ENCODE results near the gene ODAD2. TPM values are rescaled to one million over a fixed set of nuclear protein-coding genes. Genes with fewer than 3 reads are reported as not detected.
"Not testable (repeated sequence)": the region's sequence is repeated elsewhere in the genome, so short reads cannot be mapped to it uniquely, and the experiment has no call there.

ODAD2 gene
- total RNA-seq, 1 experiment from 2014 or later: 20.4 TPM

- RAD21 ChIA-PET (ENCODE audit: low non-redundant PET in 1 of 2, low total read pairs in 2 of 2, uncharacterized antibody in 2 of 2, unreplicated experiment in 2 of 2): no interaction called here
- ATAC-seq (no peak), DNase-seq (ENCODE audit: low read depth, low spot score) (no peak)
- H3K27ac ChIP-seq (ENCODE audit: low read depth, low read length): no peak overlapping the region
- no peaks in the 10 kb centered on the region for H3K9me2 ChIP-seq (ENCODE audit: insufficient read depth)
- no peaks in the 10 kb centered on the region for H3K79me2 ChIP-seq (ENCODE audit: insufficient read depth, low read length)
- H4K20me1 ChIP-seq (ENCODE audit: insufficient read depth): no peaks in the 10 kb centered on the region
- CTCF ChIA-PET: no interaction called here
- no TSS peak for BruUV-seq (replicated peaks)
- no peak overlapping the region for H2AFZ ChIP-seq (ENCODE audit: low read depth, low read length, poor library complexity, severe bottlenecking)
- TF ChIP-seq ZNF274 (IDR thresholded peaks at IDR 0.05; ENCODE audit: low read depth, low read length) (no peak), FOSL1 (IDR thresholded peaks at IDR 0.05; ENCODE audit: low read depth) (no peak), ZBTB33 (IDR thresholded peaks at IDR 0.05; ENCODE audit: extremely low read depth, insufficient replicate concordance, low read length) (no peak), SP1 (IDR thresholded peaks at IDR 0.05; ENCODE audit: low read depth) (no peak), ELF1 (IDR thresholded peaks at IDR 0.05; ENCODE audit: borderline replicate concordance, low read depth) (no peak), SIN3A (IDR thresholded peaks at IDR 0.05; ENCODE audit: low read depth) (no peak), REST (IDR thresholded peaks at IDR 0.05; ENCODE audit: low read depth) (no peak), EZH2phosphoT487 (IDR thresholded peaks at IDR 0.05; ENCODE audit: borderline replicate concordance) (no peak), SRF (IDR thresholded peaks at IDR 0.05; ENCODE audit: low read depth) (no peak), CTCF (IDR thresholded peaks at IDR 0.05 in 2 of 3, conservative IDR thresholded peaks at IDR 0.05 in 1 of 3; ENCODE audit: borderline replicate concordance in 1 of 3, insufficient read depth in 1 of 3, low read depth in 2 of 3, low read length in 2 of 3) (no peak), POLR2AphosphoS5 (IDR thresholded peaks at IDR 0.05; ENCODE audit: low read depth, low read length) (no peak), EZH2 (IDR thresholded peaks at IDR 0.05) (no peak), YY1 (IDR thresholded peaks at IDR 0.05; ENCODE audit: extremely low read depth, insufficient replicate concordance, low read depth, low read length) (no peak), RAD21 (IDR thresholded peaks at IDR 0.05; ENCODE audit: low read depth) (no peak)
- H3K9me3 ChIP-seq (ENCODE audit: control insufficient read depth in 1 of 2, insufficient read depth in 1 of 2, low read depth in 1 of 2, low read length in 2 of 2): no peaks in the 10 kb centered on the region
- H3K4me1 ChIP-seq (ENCODE audit: control insufficient read depth in 1 of 2, insufficient read depth in 2 of 2, low read length in 2 of 2): no peaks in the 10 kb centered on the region
- H3K27me3 ChIP-seq (ENCODE audit: insufficient read depth, low read length): no peaks in the 10 kb centered on the region
- H3K4me2 ChIP-seq (ENCODE audit: low read length): no peak overlapping the region
- POLR2A ChIA-PET: no interaction called here
- intact Hi-C loops (cut with micrococcal nuclease): no loop called here
- no peak overlapping the region for H3K4me3 ChIP-seq (replicated peaks in 1 of 2; ENCODE audit: low read depth in 1 of 2, low read length in 2 of 2)
- 0 out of 4 replicates have a peak, but pooled peaks cover 0 to 3% of the 10 kb centered on the region in 2 experiments for H3K36me3 ChIP-seq (ENCODE audit: control insufficient read depth in 1 of 2, insufficient read depth in 2 of 2, low read length in 2 of 2)
- no peak overlapping the region for H3K9ac ChIP-seq (ENCODE audit: low read length)
Observed at GRCh38 chr10:27981744-27982143, 17.1 kb downstream of the ODAD2 start.

- H3K4me3 ChIP-seq (replicated peaks in 1 of 2; ENCODE audit: low read depth in 1 of 2, low read length in 2 of 2); BruUV-seq (replicated peaks); RAD21 ChIA-PET (ENCODE audit: low non-redundant PET in 1 of 2, low total read pairs in 2 of 2, uncharacterized antibody in 2 of 2, unreplicated experiment in 2 of 2); H3K79me2 ChIP-seq (ENCODE audit: insufficient read depth, low read length); ATAC-seq; CTCF ChIA-PET; POLR2A ChIA-PET; H3K36me3 ChIP-seq (ENCODE audit: control insufficient read depth in 1 of 2, insufficient read depth in 2 of 2, low read length in 2 of 2); H3K9me3 ChIP-seq (ENCODE audit: control insufficient read depth in 1 of 2, insufficient read depth in 1 of 2, low read depth in 1 of 2, low read length in 2 of 2); H3K9me2 ChIP-seq (ENCODE audit: insufficient read depth); H3K27me3 ChIP-seq (ENCODE audit: insufficient read depth, low read length); H2AFZ ChIP-seq (ENCODE audit: low read depth, low read length, poor library complexity, severe bottlenecking); H3K27ac ChIP-seq (ENCODE audit: low read depth, low read length); DNase-seq (ENCODE audit: low read depth, low spot score); H3K4me2 ChIP-seq (ENCODE audit: low read length); H3K4me1 ChIP-seq (ENCODE audit: control insufficient read depth in 1 of 2, insufficient read depth in 2 of 2, low read length in 2 of 2); intact Hi-C loops (cut with micrococcal nuclease); H4K20me1 ChIP-seq (ENCODE audit: insufficient read depth); H3K9ac ChIP-seq (ENCODE audit: low read length): not testable (repeated sequence)
Observed at GRCh38 chr10:27970795-27971194, 28.1 kb downstream of the ODAD2 start.

Measured in HCT116 (cell line).